Measurements from ENCODE around the gene MICAL2. TPM values are rescaled to one million over a fixed set of nuclear protein-coding genes. Genes with fewer than 3 reads are reported as not detected.

Gene MICAL2
- total and polyA plus RNA-seq, 8 donors = 4.8 to 38.8 (median 26.5) TPM

DNA sequence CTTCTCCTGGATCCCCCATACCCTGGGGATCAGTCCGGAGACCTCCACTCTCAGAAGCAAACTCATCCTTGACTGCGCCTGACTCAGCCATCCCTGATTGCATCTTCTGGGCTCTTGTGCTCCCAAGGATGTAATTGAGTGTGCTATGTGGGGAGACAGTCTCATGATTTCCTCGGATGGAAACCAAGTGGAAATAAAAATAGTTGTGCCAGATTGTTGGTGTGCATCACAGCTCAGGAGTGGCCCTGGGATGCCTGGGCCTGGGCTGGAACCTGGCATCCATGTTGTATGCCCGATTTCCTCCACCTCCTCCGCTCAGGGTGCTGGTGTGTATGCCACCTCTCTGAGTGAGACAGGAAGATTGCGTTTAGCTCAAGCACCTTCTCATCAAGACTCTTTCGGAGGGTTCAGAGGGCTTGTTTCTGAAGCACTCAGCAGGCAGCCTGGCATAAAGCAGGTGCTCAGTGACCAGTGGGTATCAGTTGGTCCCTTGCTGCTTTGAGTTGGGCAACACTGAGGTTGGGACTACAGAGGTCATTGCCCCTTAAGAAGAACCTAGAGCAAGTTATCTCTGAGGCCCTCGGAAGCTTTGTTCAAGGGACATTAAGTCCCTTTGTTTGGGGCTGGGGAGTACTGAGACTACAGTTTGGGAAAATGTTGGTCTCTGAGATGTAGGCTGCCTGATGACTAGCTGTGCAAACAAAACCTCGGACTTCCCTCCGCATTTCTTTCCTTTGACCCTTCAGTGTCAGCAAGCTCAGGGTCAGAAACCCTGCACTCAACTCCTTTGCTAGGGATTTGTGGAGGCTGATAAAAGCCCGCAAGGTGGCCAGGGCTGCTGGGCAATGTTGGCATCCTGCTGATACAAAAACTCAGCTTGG is 24.8 kb upstream of the MICAL2 start:
- Histone ChIP-seq H3K4me1 (peaks cover 0 to 11% (median 0%) of the 10 kb centered on the region in 3 donors), H3K9me3 (no peaks in the 10 kb centered on the region), H3K4me3 (no peak overlapping the region), H3K36me3 (no peaks in the 10 kb centered on the region), H3K27me3 (no peaks in the 10 kb centered on the region), H3K27ac (peak overlapping the region in 2 of 4 donors; percentile 15 to 58)
- TF ChIP-seq, protein P1, sequence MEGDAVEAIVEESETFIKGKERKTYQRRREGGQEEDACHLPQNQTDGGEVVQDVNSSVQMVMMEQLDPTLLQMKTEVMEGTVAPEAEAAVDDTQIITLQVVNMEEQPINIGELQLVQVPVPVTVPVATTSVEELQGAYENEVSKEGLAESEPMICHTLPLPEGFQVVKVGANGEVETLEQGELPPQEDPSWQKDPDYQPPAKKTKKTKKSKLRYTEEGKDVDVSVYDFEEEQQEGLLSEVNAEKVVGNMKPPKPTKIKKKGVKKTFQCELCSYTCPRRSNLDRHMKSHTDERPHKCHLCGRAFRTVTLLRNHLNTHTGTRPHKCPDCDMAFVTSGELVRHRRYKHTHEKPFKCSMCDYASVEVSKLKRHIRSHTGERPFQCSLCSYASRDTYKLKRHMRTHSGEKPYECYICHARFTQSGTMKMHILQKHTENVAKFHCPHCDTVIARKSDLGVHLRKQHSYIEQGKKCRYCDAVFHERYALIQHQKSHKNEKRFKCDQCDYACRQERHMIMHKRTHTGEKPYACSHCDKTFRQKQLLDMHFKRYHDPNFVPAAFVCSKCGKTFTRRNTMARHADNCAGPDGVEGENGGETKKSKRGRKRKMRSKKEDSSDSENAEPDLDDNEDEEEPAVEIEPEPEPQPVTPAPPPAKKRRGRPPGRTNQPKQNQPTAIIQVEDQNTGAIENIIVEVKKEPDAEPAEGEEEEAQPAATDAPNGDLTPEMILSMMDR (IDR thresholded peaks at IDR 0.05) = no peak
- intact Hi-C loops (cut with DNase I) = no loop called here
- ATAC-seq (no peak), DNase-seq (no peak), FAIRE-seq (no peak)
- 68 to 74% methylated on average over 11 of the region's 11 CpGs for WGBS, 2 donors

DNA sequence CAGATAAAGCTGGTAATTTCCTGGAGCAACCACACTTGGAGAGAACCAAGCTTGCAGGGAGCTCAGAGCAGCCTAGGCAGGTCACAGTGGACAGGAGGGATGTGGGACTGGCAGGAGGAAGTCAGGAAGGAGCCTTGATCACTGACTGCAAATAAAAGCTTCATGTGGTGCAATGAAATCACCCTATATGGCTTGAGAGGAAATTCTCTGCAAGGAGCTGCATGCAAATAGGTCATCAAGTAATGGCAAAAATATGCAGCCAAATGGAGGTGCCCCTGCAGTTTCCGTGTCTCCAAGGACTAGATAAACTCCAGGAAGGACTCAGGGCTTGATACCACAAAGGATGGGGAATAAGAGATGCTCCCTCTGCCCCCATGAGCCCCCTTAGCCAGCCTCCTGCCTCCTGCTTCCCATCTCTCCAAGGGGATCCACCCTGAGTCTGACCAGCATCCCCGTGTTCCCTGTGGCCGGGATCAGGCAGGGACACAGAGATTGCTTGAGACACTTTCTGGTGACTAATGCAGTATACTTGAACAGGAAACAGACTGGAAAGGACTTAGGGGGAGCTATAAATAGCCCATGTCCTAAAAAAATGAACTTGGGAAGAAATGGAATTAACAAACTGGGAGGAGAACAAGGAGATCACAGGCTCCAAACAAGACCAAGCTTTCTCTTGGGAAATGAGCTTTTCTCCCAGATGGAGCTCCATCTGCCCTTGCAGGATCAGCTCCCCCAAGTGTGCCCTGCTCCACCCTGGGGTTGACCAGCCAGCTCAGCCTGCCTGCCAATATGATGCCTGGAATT is 23.9 kb upstream of the MICAL2 start:
- FAIRE-seq (no peak), ATAC-seq (peak in 2 of 4 donors; percentile 66 to 67), DNase-seq (no peak)
- Histone ChIP-seq H3K27ac (peak overlapping the region in 2 of 4 donors; percentile 15 to 58), H3K36me3 (no peaks in the 10 kb centered on the region), H3K9me3 (no peaks in the 10 kb centered on the region), H3K27me3 (no peaks in the 10 kb centered on the region), H3K4me1 (peaks cover 0 to 11% (median 0%) of the 10 kb centered on the region in 3 donors), H3K4me3 (no peak overlapping the region)
- intact Hi-C loops (cut with DNase I) = no loop called here
- TF ChIP-seq, protein P1 (IDR thresholded peaks at IDR 0.05) = no peak
- 52 to 56% methylated on average over 3 of the region's 3 CpGs for WGBS, 2 donors

DNA sequence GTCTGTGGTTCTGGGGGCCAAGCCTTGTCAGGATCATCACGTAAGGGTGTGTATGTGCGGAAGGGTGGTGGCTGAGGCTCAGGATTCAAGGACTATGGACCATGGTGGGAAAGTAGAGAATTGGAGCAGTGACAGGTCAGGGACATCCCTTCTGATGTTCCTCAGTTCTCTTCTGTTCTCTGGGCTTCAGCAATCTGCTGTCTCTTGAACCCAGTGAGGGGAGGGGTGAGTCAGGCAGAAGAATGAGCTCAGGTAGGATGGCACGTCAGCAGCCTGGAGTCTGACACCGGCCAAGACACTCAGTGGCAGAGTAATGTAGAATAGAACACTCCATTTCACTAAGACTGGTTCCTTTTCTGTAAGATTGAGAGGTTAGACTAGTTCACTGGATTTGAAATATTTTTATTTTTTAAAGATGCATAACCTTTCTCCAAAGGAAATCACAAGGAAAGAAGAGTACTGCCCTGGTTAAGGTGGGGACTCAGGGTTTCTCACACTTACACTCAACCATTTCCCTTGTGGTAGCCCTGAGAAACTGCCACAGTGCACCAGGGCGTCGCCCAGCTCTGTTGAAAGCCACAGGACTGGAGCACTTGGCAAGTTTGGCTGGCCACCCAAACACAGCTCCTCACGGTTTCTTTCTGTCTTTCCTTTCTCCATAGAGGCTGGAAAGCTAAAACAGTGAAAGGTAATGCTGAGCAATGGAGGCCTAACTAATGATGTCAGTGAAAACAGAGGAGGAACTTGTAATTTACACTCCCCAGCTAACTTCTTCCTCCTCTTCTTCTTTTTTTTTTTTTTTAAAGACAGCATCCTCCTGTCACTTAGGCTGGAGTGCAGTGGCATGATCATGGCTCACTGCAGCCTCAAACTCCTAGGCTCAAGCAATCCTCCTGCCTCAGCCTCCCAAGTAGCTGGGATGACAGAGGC is 23.1 kb upstream of the MICAL2 start:
- Histone ChIP-seq H3K4me3 (no peak overlapping the region), H3K9me3 (no peaks in the 10 kb centered on the region), H3K27me3 (no peaks in the 10 kb centered on the region), H3K36me3 (no peaks in the 10 kb centered on the region), H3K27ac (peak overlapping the region in 2 of 4 donors; percentile 5 to 58), H3K4me1 (peaks cover 0 to 11% (median 0%) of the 10 kb centered on the region in 3 donors)
- TF ChIP-seq, protein P1 (IDR thresholded peaks at IDR 0.05) = no peak
- DNase-seq (no peak), ATAC-seq (peak in 2 of 4 donors; percentile 8 to 9), FAIRE-seq (no peak)
- 75 to 82% methylated on average over 7 of the region's 7 CpGs for WGBS, 2 donors
- intact Hi-C loops (cut with DNase I) = no loop called here

DNA sequence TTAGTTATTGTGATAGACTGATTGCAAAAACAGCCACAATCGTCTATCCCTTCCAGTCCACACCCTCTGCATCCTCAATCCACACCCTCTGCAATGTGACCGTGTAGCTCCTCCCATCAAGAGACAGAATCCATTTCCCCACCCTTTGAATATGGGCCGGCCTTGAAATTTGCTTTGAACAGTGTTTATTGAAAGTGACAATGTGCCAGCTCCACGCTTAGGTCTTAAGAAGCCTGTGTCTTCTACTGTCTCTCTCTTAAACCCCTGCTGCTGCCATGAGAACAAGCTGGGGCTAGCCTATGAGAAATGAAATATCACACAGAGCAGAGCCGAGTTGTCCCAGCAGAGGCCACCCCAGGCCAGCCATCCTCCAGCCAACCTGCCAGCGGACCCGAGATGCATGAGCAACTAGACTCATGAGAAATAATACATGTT is 22.3 kb upstream of the MICAL2 start:
- H3K9me3 ChIP-seq = no peaks in the 10 kb centered on the region
- H3K27ac ChIP-seq = no peak overlapping the region
- DNase-seq = no peak
- no peak overlapping the region for H3K4me3 ChIP-seq
- H3K4me1 ChIP-seq = peaks cover 0 to 11% (median 0%) of the 10 kb centered on the region in 3 donors
- H3K36me3 ChIP-seq = no peaks in the 10 kb centered on the region
- TF ChIP-seq, protein P1 (IDR thresholded peaks at IDR 0.05) = no peak
- no peaks in the 10 kb centered on the region for H3K27me3 ChIP-seq
- FAIRE-seq = no peak
- intact Hi-C loops (cut with DNase I) = no loop called here
- ATAC-seq = peak in 3 of 4 donors; percentile 26 to 60 (median 31)
- 35 to 41% methylated on average over 7 of the region's 7 CpGs for WGBS, 2 donors
